Hepatic stellate cell (primary cell): ENCODE data around the gene PRDM16.

Source experiments
- DNase-seq: peaks from one replicate; pipeline ENCODE4 v3.0.0; 2011; ENCODE audit warnings: low spot score

PRDM16 gene

DNA sequence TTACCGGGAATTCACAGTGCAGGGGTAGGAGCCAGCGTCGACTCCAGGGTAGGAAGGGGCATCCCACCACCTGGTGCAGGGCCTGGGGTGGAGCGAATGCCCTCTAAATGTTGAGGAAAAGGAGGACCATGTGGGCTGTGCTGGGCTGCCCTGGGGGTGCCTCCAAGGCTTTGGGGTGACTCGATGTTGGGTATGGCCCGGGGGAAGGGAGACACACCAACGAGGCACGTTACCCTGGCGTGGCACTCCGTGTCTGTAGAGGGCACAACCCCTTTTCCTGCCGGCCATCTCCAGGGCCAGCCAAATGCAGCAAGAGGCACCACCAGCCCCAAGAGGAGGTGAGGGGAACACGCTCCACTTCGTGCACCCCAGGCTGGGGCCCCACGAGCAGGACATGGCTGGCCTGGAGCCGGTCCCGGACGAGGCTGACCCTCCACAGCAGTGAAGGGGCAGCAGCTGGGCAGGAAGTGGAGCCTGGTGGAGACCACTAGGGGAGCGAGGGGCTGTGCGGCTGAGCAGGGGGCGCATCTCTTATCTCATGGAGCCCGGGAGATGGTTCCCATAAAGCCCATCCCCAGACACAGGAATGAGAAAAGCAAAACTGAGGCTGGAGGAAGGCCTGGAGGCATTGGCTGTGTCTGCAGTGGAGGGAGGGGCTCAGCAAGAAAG is 36.5 kb upstream of the PRDM16 start:
- no peak for DNase-seq

GRCh38 chr1:3033040-3033789 is 35.8 kb upstream of the PRDM16 start:
- DNase-seq = no peak

DNA sequence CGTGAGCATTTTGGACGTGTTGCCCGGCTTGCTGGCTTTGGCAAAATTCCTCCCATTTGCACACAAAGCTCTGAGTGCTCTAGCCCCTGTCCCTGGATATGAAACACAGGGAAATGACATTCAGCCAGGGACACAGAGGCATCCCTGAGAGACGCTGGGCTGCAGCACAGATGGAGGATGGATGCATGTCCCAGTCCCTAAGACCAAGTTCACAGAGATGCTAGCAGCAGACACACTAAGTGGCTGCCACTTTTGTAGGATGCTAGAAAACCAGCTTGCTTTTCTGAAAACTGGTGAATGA is 35.3 kb upstream of the PRDM16 start:
- no peak for DNase-seq

- DNase-seq = no peak
These were observed 34.8 kb upstream of the PRDM16 start for GRCh38 chr1:3034162-3034561.

DNA sequence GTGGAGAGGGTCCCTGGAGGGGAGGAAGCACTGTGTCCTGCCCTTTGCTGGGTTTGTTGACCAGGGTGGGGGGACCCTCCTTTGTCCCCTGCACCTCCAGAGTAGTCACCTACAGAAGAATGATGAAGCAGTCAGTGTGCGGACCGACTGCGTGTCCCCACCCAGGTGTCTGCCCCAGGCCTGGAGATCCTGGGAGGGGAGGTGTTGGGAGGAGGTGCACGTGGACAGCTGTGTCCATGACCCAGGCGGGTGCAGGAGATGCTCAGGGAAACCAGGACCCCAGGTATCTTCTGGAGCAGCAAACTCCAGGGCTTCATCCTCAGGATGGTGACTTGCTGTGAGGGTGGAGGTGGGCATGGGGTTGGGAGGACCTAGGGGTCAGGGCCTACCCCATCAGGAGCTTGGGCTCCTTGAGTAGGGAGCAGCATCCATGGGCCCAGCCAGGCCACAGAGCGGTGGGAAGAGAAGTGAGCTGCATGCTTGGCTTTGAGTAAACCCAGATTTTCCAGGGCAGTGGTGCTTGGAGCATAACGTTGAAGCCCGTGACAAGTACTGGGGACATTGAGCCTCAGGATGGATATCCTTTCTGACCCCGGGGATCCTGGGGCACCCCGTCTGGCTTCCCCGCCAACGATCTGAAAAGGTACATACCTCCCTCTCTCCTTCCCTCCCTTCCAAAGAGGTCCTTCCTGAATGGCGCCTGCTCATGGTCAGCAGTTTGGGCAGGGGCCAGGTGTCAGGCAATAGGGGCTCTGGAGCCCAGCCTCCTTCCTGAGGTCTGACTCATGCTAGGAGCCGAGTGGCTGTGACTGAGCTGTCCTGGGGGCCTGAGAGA is 34.1 kb upstream of the PRDM16 start:
- DNase-seq = no peak

DNA sequence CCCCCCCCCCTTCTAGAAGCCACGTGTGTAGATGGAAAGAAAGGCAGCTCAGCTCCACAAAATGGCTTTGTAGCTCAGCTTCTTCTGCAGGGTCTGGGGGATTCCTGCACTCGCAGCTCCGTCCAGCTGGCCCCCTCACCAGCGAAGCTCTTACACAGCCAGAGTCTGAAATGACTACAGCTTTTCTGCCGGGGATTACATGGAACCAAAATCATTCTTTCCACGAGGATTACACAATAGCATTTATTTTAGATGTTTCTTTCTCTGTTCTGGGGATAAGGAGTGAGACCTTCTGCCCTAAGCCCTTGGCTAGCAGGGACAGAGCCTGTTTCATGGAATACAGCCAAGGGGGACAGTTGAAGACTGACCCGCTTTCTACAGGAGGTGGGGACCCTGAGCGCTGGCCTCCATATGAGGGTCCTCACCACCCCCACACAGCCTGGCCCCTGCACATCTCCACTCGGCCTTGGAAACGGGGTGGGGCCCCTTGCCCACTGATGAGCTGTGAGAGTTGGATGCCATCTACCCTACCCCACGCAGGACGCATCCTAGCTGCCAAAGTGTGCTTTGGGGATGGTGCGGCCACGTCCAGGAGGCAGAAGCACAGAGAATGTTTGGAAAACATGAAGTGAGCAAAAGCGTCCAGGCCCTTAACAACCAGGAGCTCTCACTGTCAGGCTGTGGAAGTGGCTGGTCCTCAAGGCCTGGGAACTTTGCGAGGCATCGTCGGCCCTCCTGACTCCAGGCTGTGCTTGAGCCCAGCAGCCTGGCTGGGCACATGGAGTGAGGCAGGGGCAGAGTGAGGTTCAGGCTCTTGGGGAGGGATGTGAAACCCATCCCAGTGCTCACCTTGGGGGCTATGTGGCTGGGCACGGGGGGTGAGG is 33.2 kb upstream of the PRDM16 start:
- no peak for DNase-seq

- no peak for DNase-seq
These were observed 32.3 kb upstream of the PRDM16 start for GRCh38 chr1:3036447-3037280.

- DNase-seq = no peak
These were observed 31.5 kb upstream of the PRDM16 start for GRCh38 chr1:3037281-3038040.

GRCh38 chr1:3038113-3038551 is 30.9 kb upstream of the PRDM16 start:
- DNase-seq = no peak

DNA sequence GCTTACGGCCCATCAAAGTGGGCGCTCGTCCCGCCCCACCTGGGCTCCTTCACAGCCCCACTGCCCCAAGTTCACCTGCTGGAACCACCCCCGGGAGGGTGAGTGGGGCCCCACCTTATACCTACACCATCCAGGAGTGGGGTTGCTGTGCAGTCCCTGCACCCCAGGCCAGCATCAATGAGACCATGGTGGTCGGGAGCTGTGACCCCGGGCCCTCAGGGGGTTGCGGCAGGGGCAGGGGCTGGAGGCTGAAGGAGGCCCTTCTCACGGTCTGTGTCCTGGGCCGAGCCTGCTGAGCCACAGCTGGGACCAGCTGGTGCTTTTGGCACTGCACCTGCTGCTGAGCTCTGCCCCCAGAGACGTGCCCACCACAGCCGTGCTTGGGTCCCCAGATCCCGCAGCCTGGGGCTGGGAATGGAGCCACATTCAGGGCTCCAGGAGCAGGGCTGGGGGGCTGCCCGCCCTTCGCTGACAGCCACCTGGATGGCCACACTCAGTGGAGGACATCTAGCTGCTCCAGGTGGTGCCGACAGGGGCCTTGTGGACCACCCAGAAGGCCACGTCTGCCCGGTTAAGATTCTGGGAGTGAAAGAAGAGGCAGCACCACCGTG is 30.3 kb upstream of the PRDM16 start:
- no peak for DNase-seq

- no peak for DNase-seq
These were observed 29.0 kb upstream of the PRDM16 start for GRCh38 chr1:3040004-3040403.

DNA sequence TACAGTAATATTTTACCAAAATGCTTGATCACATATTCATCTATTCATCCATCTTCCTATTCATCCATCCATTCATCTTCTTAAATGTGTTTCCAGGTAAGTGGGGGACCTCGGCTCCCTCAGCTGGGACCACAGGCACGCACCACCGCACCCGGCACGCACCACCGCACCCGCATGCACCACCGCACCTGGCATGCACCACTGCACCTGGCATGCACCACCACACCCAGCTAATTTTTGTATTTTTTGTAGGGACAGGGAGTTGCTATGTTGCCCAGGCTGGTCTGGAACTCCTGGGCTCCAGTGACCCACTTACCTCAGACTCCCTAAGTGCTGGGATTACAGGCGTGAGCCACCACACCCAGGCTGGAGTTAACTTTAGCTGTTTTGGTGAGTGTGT is 26.5 kb upstream of the PRDM16 start:
- no peak for DNase-seq

- no peak for DNase-seq
These were observed 19.8 kb upstream of the PRDM16 start for GRCh38 chr1:3049164-3049563.

- DNase-seq = no peak
These were observed 19.1 kb upstream of the PRDM16 start for GRCh38 chr1:3049905-3050304.

DNA sequence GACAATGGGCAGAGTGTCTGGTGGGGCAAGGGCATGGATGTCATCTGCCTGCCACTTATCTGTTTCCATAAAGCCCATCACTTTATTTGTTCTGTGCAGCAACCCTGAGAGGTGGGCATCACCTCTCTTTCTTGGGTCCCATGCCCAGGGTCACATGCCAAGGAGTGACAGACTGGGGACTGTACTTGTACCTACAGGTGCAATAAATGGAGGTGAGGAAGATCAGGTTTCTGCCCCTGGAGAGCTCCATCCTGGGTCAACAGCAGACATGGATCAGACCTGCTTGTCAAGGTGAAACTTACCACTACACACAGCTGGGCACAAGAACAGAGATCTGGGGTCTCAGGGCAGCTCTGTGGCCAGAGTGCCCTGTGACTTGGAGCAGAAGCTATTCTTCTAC is 18.4 kb upstream of the PRDM16 start:
- DNase-seq = no peak

DNA sequence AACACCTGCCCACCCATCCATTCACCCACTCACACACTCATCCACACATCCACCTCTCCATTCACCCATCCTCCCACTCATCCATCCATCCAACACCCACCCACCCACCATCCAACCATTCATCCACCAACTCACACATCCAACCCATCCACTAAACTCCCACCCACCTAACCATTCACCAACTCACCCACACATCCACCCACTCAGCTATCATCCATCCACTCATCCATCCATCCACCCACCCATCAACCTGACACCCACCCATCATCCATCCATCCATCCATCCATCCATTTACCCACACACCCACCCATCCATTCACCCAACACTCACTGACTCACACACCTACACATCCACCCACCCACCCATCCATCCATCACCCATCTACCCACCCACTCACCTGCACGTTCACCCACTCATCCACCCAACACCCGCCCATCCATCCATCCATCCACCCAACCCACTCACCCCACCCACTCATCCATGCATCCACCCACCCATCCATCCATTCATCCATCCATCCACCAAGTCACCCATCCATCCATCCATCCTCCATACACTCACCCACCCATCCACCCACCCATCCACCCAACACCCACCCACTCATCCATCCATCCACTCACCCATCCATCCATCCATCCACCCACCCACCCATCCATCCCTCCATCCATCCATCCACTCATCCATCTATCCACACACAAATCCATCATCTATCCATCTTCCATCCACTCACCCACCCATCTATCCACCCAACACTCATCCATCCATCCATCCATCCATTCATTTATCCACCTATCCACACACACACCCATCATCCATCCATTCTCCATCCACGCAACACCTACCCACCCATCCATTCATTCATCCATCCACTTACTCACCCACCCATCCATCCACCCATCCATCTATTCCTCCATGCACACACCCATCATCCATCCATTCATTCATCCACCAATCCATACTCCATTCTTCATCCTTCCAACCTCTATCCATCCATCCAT is 17.4 kb upstream of the PRDM16 start:
- DNase-seq = no peak

- DNase-seq = no peak
These were observed 16.5 kb upstream of the PRDM16 start for GRCh38 chr1:3052501-3052900.

DNA sequence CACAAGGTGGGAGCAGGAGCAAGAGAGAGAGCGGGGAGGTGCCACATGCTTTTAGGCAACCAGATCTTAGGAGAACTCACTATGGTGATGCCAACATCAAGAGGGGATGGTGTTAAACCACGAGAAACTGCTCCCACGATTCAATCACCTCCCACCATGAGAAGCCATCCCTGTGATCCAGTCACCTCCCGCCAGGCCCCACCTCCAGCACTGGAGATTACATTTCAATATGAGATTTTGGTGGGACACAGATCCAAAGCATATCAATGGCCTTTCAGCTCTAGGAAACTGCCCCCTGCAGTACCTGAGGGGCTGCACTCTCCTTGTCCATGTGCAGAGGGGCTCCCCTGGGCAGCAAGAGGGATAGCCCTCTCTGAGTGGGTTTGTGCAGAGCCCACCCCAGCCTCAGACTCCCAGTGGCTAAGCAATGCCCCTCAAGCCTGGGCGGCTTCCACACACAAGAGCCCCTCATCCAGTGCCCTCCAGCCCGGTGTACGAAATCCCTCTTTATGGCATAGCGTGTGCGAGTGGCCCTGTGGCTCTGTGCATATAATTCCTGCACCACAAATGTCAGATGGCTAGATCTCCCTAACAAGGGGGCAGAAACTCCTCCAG is 15.5 kb upstream of the PRDM16 start:
- no peak for DNase-seq
